H1 (cell line): ENCODE results near the gene DCDC2B. TPM values are rescaled to one million over a fixed set of nuclear protein-coding genes. Genes with fewer than 3 reads are reported as not detected.

Source experiments
- CTCF ChIA-PET: fragments of 300-600 bp; sonication (Branson Sonifier 250); formaldehyde crosslinking; loops from one replicate; lab custom pipeline; 2021; ENCODE audit not compliant: partially characterized antibody; lab: Charles Lee
- POLR2A ChIA-PET: fragments of 300-600 bp; sonication (Branson Sonifier 250); formaldehyde crosslinking; loops from one replicate; lab custom pipeline; 2021; ENCODE audit warnings: inconsistent platforms; ENCODE audit not compliant: partially characterized antibody; lab: Charles Lee
- DNase-seq, 2 experiments: peaks; one replicate each; pipeline versions ENCODE4 v3.0.0 to v3.0.0-alpha.2; 2010 to 2022; ENCODE audit warnings: low spot score in 2 of 2, low read depth in 1 of 2, mixed read lengths in 1 of 2
- FAIRE-seq: peaks from 2 replicates; lab custom pipeline; 2011; peaks lifted over from hg19 to GRCh38; lab: Jason Lieb, UNC
- H2AFZ ChIP-seq: 2 replicates; pipeline ENCODE4 v1.8.1; 2012; ENCODE audit warnings: low read length, inconsistent platforms
- H2AK5ac ChIP-seq: 2 replicates; pipeline ENCODE4 v1.6.1; 2013; ENCODE audit warnings: low read depth, low read length
- H2BK120ac ChIP-seq: replicated peaks from 2 replicates; pipeline ENCODE3; 2013; ENCODE audit warnings: low read depth, low read length, inconsistent platforms
- H2BK12ac ChIP-seq: 2 replicates; pipeline ENCODE4 v1.6.1; 2013; ENCODE audit warnings: low read depth, low read length
- H2BK15ac ChIP-seq: 2 replicates; pipeline ENCODE4 v1.6.1; 2013; ENCODE audit warnings: low read length
- H2BK20ac ChIP-seq: 2 replicates; pipeline ENCODE4 v1.6.1; 2013; ENCODE audit warnings: low read length
- H2BK5ac ChIP-seq: 2 replicates; pipeline ENCODE4 v1.6.1; 2013; ENCODE audit warnings: low read depth, low read length
- H3K14ac ChIP-seq: 2 replicates; pipeline ENCODE4 v1.6.1; 2013; ENCODE audit warnings: inconsistent platforms; ENCODE audit not compliant: insufficient read length
- H3K18ac ChIP-seq: 2 replicates; pipeline ENCODE4 v1.6.1; 2013; ENCODE audit warnings: low read length; ENCODE audit errors: extremely low read depth
- H3K23ac ChIP-seq: 2 replicates; pipeline ENCODE4 v1.6.1; 2013; ENCODE audit warnings: inconsistent platforms; ENCODE audit not compliant: insufficient read length
- H3K23me2 ChIP-seq: 2 replicates; pipeline ENCODE4 v1.6.1; 2013; ENCODE audit warnings: low read depth, low read length
- H3K27ac ChIP-seq: 2 replicates; pipeline ENCODE4 v1.6.1; 2011; ENCODE audit warnings: low read depth, low read length, inconsistent platforms
- H3K27me3 ChIP-seq, 4 experiments: replicated peaks in 1 of 4; 1 replicate in 1 of 4; 2 replicates in 3 of 4; pipeline versions ENCODE4 v1.6.1 to v1.8.1; 2011 to 2013; ENCODE audit warnings: low read length in 3 of 4, mild to moderate bottlenecking in 3 of 4, inconsistent platforms in 2 of 4, mixed read lengths in 2 of 4, moderate library complexity in 1 of 4; ENCODE audit not compliant: control insufficient read depth in 3 of 4, insufficient read depth in 3 of 4; ENCODE audit errors: extremely low read depth in 1 of 4
- H3K36me3 ChIP-seq, 4 experiments: 2 replicates each; pipeline versions ENCODE4 v1.6.1 to v1.8.1; 2011 to 2013; ENCODE audit warnings: mild to moderate bottlenecking in 4 of 4, low read length in 3 of 4, moderate library complexity in 2 of 4, control low read depth in 1 of 4, inconsistent platforms in 1 of 4; ENCODE audit not compliant: insufficient read depth in 4 of 4, control insufficient read depth in 2 of 4
- H3K4ac ChIP-seq: replicated peaks from 2 replicates; pipeline ENCODE3; 2013; ENCODE audit warnings: low read length, low read depth, mixed read lengths, inconsistent platforms; ENCODE audit not compliant: insufficient read length
- H3K4me1 ChIP-seq, 4 experiments: replicated peaks in 1 of 4; 1 replicate in 1 of 4; 2 replicates in 3 of 4; pipeline versions ENCODE4 v1.6.1 to v1.8.1; 2011 to 2013; ENCODE audit warnings: low read length in 3 of 4, inconsistent platforms in 2 of 4, mixed read lengths in 1 of 4; ENCODE audit not compliant: insufficient read depth in 4 of 4, control insufficient read depth in 3 of 4
- H3K4me2 ChIP-seq, 2 experiments: 2 replicates each; pipeline versions ENCODE4 v1.6.1 to v1.8.1; 2011 to 2013; ENCODE audit warnings: low read depth in 2 of 2, low read length in 2 of 2, control low read depth in 1 of 2, inconsistent platforms in 1 of 2, mild to moderate bottlenecking in 1 of 2; ENCODE audit not compliant: insufficient read depth in 1 of 2
- H3K4me3 ChIP-seq, 4 experiments: fragments of 200-600, 300-600 bp in 1 of 4; sonication (generic), shearing (Covaris generic), sonication (Bioruptor Twin) in 1 of 4; 2 replicates each; pipeline versions ENCODE4 v1.5.1 to v1.8.1; 2011 to 2016; ENCODE audit warnings: low read length in 4 of 4, low read depth in 3 of 4, control low read depth in 2 of 4, inconsistent platforms in 2 of 4, mild to moderate bottlenecking in 2 of 4, mixed read lengths in 1 of 4, moderate library complexity in 1 of 4; ENCODE audit not compliant: insufficient read depth in 2 of 4; ENCODE audit errors: extremely low read depth in 1 of 4
- H3K56ac ChIP-seq: replicated peaks from 2 replicates; pipeline ENCODE3; 2013; ENCODE audit warnings: low read depth, mild to moderate bottlenecking, mixed read lengths, low read length, inconsistent platforms; ENCODE audit not compliant: insufficient read length
- H3K79me1 ChIP-seq: 2 replicates; pipeline ENCODE4 v1.6.1; 2013; ENCODE audit warnings: low read depth, low read length, control low read depth
- H3K79me2 ChIP-seq, 2 experiments: 2 replicates each; pipeline versions ENCODE4 v1.6.1 to v1.8.1; 2012 to 2013; ENCODE audit warnings: low read length in 2 of 2, mild to moderate bottlenecking in 2 of 2, inconsistent platforms in 1 of 2; ENCODE audit not compliant: insufficient read depth in 2 of 2, control insufficient read depth in 1 of 2
- H3K9ac ChIP-seq, 4 experiments: replicated peaks in 1 of 4; 1 replicate in 1 of 4; 2 replicates in 3 of 4; pipeline versions ENCODE4 v1.6.1 to v1.8.1; 2011 to 2013; ENCODE audit warnings: low read depth in 3 of 4, low read length in 3 of 4, control low read depth in 2 of 4, mild to moderate bottlenecking in 2 of 4, moderate library complexity in 2 of 4, inconsistent platforms in 1 of 4; ENCODE audit errors: extremely low read depth in 1 of 4
- H3K9me3 ChIP-seq, 2 experiments: 2 replicates each; pipeline versions ENCODE4 v1.6.1 to v1.8.1; 2012 to 2013; ENCODE audit warnings: mild to moderate bottlenecking in 2 of 2, moderate library complexity in 2 of 2, control low read depth in 1 of 2, inconsistent platforms in 1 of 2, low read depth in 1 of 2, low read length in 1 of 2, mixed read lengths in 1 of 2; ENCODE audit not compliant: insufficient read depth in 2 of 2
- H4K20me1 ChIP-seq, 2 experiments: replicated peaks in 1 of 2; 2 replicates each; pipeline versions ENCODE3 to v1.8.1; 2011 to 2013; ENCODE audit warnings: inconsistent platforms in 2 of 2, low read length in 2 of 2, mild to moderate bottlenecking in 1 of 2; ENCODE audit not compliant: insufficient read depth in 2 of 2, control insufficient read depth in 1 of 2
- H4K5ac ChIP-seq: 2 replicates; pipeline ENCODE4 v1.6.1; 2013; ENCODE audit warnings: low read length, low read depth, mixed read lengths, inconsistent platforms; ENCODE audit not compliant: insufficient read length
- H4K8ac ChIP-seq: 2 replicates; pipeline ENCODE4 v1.8.0; 2013; ENCODE audit warnings: mild to moderate bottlenecking, moderate library complexity, low read length, inconsistent platforms; ENCODE audit not compliant: insufficient read depth; ENCODE audit errors: extremely low read depth
- H4K91ac ChIP-seq: replicated peaks from 2 replicates; pipeline ENCODE3; 2013; ENCODE audit warnings: low read length, mixed read lengths, inconsistent platforms; ENCODE audit not compliant: insufficient read length
- POLR2A ChIP-seq, 2 experiments: IDR thresholded peaks; 1 replicate in 1 of 2; 2 replicates in 1 of 2; pipeline ENCODE4 v1.6.1; 2011; ENCODE audit warnings: low read depth in 2 of 2, low read length in 2 of 2, mild to moderate bottlenecking in 2 of 2; ENCODE audit errors: control extremely low read depth in 1 of 2
- POLR2AphosphoS5 ChIP-seq: IDR thresholded peaks from 2 replicates; pipeline ENCODE4 v1.6.1; 2011; ENCODE audit warnings: low read depth, low read length
- WGBS, 2 experiments: shearing (Covaris generic) in 1 of 2; methylation state at CpG; one replicate each; pipeline versions ENCODE4 v1.1.6 to v1.1.7; 2013 to 2015; ENCODE audit warnings: low lambda C conversion rate in 2 of 2, mixed read lengths in 2 of 2, inconsistent platforms in 1 of 2, low coverage in 1 of 2, missing lambda C conversion rate in 1 of 2; ENCODE audit not compliant: insufficient replicate concordance in 2 of 2, insufficient coverage in 1 of 2, insufficient read length in 1 of 2; ENCODE audit errors: extremely low coverage in 1 of 2, missing lambda C conversion rate in 1 of 2; 5-methylcytosine and 5-hydroxymethylcytosine counted together
- polyA plus RNA-seq, 7 experiments: library from polyadenylated mRNA; depleted of rRNA in 3 of 7; stranded (reverse) in 5 of 7; unstranded in 2 of 7; fragments of >200 nt in 5 of 7; fragments of 200-250 nt in 2 of 7; gene quantifications; 1 replicate in 5 of 7; 2 replicates in 1 of 7; 4 replicates in 1 of 7; pipeline versions ENCODE4 v1.2.1 to v1.2.3, GENCODE V29; 2011 to 2013; ENCODE audit warnings: missing spikeins in 2 of 7, mixed read lengths in 2 of 7
- total RNA-seq: library from RNA; stranded (reverse); fragmentation: NEBNext Ultra II Directional; extraction: Animal tissue kit (Norgen Biotek cat#: 25700); gene quantifications from 2 replicates; pipeline ENCODE4 v1.2.1, GENCODE V29; 2021
- TF ChIP-seq, protein P1 (sequence below): IDR thresholded peaks from 2 replicates; pipeline ENCODE4 v1.6.1; 2012; ENCODE audit warnings: inconsistent platforms

Gene DCDC2B
- total and polyA plus RNA-seq, 2 of the 8 experiments (the other 6 are each of a cell fraction or from before 2014, with no cell fraction given) = not detected

GRCh38 chr1:32199043-32199716 is 9.7 kb upstream of the DCDC2B start:
- Histone ChIP-seq H2BK15ac (no peak overlapping the region), H2BK120ac (no peak overlapping the region), H3K27me3 (peaks cover 0 to 3% (median 0%) of the 10 kb centered on the region in 4 experiments; a peak in 2 of 7 replicates), H4K91ac (no peak overlapping the region), H4K20me1 (peaks cover 4 to 5% of the 10 kb centered on the region in 2 experiments), H3K14ac (no peak overlapping the region), H2BK12ac (peak overlapping the region; percentile 80; the same call in 1 of the 2 replicates), H3K79me2 (no peaks in the 10 kb centered on the region), H2BK20ac (no peak overlapping the region), H3K4me1 (peaks cover 13 to 28% (median 18%) of the 10 kb centered on the region in 4 experiments), H3K23me2 (peaks cover 9% of the 10 kb centered on the region; the same call in 1 of the 2 replicates), H3K9ac (no peak overlapping the region), H3K27ac (no peak overlapping the region), H3K56ac (no peak overlapping the region), H2AFZ (no peak overlapping the region), H3K4me2 (peak overlapping the region; percentile 76 to 92; a peak in 3 of 4 replicates), H2BK5ac (peak overlapping the region; percentile 53), H4K8ac (no peak overlapping the region), H3K4ac (no peak overlapping the region), H3K23ac (no peak overlapping the region), H4K5ac (no peak overlapping the region), H2AK5ac (no peak overlapping the region), H3K79me1 (0 out of 2 replicates have a peak, but pooled peaks cover 3% of the 10 kb centered on the region), H3K9me3 (no peaks in the 10 kb centered on the region), H3K18ac (no peak overlapping the region; the same call in 1 of the 2 replicates), H3K4me3 (peak overlapping the region in 2 of 4 experiments; percentile 29 to 67; a peak in 4 of 8 replicates), H3K36me3 (peaks cover 18 to 35% (median 26%) of the 10 kb centered on the region in 4 experiments; a peak in 7 of 8 replicates)
- CTCF ChIA-PET = interaction anchor here (0.8 to 4.2 kb wide), 5 partner anchors 12 to 49 kb away, joined by 3 to 25 read pairs (median 4); no protein-coding TSS in a partner anchor
- TF ChIP-seq POLR2AphosphoS5 (0 out of 2 replicates have a peak, but pooled peaks have one; percentile 34), POLR2A (IDR thresholded peaks at IDR 0.05; ENCODE audit: control extremely low read depth in 1 of 2, low read depth in 2 of 2, low read length in 2 of 2) (peak in 1 of 2 experiments; percentile 20; a peak in 1 of 3 replicates)
- TF ChIP-seq, protein P1, sequence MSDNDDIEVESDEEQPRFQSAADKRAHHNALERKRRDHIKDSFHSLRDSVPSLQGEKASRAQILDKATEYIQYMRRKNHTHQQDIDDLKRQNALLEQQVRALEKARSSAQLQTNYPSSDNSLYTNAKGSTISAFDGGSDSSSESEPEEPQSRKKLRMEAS = no peak
- DNase-seq = no peak
- no peak for FAIRE-seq
- WGBS, 2 experiments = 71% methylated on average over 4 of the region's 4 CpGs; no CpG with 5 or more reads in 1 of the 2 experiments
- POLR2A ChIA-PET = interaction anchor here (0.5 to 21.3 kb wide), 21 partner anchors 10 to 172 kb away, joined by 3 to 332 read pairs (median 7); partner anchors contain the start of genes DCDC2B, FAM229A, HDAC1 and IQCC
